Measurements from ENCODE around the gene KCNMA1.

Gene KCNMA1

DNA sequence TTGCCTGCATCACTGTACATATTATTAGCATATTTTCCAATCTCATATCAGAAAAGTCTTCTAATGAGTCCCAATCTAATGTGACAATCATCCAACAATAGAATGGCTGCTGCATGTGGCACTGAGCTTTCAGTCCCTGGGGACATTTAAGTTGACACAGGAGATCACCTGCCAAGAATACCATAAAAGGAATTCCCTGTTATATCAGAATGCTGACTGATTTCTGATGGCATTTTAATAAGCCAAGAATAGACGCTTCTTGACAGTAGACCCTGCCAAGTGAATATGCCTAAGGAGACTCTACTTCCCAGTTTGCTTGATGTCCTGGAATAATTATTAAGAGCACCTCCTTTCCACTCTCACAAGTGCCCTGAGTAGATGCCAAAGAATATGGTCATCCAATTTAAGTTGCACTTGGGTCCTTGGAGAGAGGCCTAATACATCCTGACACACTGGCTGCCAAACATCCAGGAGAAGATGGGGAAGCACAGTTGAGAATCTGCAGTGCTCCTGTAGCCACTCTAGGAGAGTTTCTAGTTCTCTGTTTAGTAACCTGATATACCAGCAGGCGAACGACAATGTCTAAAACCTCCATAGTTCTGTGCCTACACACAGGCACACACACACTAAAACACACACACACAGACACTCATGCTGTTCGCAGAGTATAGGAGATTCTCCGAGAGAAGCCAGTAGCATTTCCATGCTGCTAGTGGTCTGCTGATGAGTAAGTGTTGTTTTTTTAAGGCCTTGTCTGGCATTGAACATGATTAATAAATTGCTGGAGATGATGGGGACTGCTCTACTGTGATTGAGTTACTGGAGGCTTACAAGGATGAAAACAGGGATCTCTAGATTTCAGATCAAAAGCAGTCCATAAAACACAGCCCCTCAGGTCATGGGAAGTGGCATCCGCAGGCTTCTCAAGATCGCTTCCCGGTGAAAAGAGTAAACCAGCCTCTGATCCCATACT, 369.6 kb downstream of the KCNMA1 start:
- DNase-seq (ENCODE audit: low read depth), result peak; percentile 26

- no peak for DNase-seq (ENCODE audit: low read depth)
Measured at GRCh38 chr10:77266242-77266641, 371.4 kb downstream of the KCNMA1 start.

DNA sequence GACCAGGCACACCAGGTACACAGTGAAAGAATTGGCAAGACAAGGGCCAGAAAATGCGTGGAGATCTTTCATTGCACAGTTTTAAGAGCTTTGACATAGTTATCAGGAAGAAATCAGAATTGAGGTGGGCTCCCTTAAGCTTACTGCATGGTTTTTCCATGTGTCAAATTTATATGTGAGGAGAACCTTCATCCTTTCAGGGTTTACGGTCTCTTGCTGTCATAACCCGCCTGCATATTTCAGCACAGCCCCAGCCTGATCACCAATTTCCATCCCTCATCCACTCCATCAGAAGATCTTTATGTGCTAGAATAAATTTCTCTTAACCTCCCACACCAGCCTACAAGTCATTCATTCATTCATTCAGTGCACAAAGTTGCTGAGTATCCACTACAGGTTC, 373.1 kb downstream of the KCNMA1 start:
- DNase-seq (ENCODE audit: low read depth), result no peak

DNA sequence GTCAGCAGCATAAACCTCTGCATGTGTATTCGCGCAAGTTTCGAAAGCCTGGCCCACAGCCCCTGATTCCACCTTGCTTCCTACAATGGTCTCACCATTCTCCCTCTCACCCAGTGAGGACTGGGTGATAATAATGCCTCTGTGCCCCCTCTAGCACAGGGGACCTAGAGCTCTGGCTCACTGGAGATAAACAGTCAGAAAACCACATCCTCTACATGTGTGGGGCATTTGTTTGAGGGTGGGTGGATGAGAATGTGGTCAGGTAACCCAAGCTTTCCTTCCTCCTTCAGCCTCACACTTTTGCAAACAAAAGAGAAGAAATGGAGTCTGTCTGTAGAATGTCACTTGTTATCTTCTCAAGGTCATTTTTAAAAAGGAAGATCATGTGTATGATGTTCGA, 373.5 kb downstream of the KCNMA1 start:
- no peak for DNase-seq (ENCODE audit: low read depth)

DNA sequence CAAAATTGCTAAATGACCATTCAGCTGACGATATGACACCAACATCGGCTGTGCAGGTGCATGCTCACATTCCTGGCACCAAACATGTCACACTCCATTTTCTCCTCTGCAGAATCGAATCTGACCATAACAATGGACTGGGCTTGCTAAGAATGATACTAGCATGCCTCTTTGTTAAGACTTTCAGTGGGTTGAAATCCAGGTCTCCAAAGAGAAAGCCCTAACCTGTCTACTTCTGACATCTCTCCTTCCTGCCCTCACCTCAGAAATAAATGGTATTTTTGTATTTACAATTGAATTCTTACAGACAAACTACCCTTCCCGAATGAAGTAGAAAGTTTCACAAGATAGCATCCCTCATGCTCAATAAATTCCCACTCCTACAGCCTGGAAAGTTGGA, 373.9 kb downstream of the KCNMA1 start:
- DNase-seq (ENCODE audit: low read depth), result no peak

DNA sequence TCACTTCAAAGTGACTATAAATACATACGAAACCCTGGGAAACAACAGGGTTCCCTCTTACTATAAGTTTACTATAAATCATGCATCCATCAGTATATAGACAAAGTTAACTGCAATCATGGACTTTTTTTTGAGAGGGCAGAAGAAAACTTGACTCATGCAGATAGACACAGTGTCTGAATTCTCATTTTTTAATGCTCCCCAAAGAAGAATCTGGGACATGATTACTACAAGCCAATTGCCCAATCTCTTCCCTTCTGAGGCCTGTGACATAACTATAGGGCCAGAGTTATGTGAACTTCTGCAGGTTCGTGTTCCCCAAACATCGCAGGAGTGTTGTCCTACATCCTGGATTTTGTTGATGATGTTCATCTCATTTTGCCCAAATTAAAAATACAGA, 376.5 kb downstream of the KCNMA1 start:
- no peak for DNase-seq (ENCODE audit: low read depth)

DNA sequence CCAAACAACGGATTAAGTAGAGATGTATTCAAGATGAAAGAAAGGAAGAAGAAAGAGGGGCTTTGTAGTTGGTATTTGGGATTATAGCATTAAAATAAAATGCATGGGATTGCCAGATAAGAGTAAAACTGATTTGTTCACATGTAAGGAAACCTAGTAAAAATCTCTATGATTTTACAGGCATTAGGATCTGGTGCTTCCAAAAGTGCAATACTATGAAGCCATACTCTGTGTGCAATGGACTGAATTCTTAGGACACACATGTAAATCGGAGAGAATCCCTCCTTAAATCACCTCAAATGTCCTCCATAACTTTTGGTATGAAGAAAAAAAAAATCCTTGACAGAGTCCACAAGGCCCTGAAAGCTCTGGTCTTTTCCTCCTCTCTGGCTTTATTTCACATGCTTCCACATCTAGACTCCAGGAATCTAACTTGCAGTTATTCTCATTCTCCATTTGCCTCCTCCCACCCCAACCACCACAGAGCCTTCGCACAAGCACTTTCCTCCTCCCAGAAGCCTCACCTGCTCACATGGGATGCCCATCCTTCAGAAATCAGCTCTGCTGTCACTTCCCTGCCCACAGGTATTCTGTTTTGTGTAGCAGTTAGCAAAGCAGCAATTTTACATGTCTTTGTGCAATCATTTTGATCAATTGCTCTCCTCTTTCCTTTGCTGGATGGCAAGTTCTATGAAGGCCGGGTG, 378.3 kb downstream of the KCNMA1 start:
- no peak for DNase-seq (ENCODE audit: low read depth)

DNA sequence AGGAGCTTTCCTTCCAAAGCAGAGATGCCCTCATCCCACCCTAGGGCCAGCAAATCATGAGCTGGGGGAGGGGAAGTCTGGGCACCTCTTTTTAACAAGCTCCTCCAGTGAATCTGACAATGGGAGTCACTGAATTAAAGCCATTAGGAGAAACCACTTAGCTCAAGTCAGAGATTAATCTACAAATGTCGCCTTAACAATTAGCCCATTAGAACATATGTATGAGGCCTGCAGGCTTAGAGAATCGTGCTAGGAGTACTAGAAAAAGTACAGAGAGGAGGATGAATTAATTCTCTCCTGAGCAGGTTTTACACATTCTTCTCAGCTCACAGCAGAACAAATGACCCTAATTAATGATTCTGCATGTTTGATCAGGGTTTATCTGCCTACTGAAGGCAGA, 381.3 kb downstream of the KCNMA1 start:
- DNase-seq (ENCODE audit: low read depth), result no peak

- no peak for DNase-seq (ENCODE audit: low read depth)
Measured at GRCh38 chr10:77253556-77254064, 384.0 kb downstream of the KCNMA1 start.

DNA sequence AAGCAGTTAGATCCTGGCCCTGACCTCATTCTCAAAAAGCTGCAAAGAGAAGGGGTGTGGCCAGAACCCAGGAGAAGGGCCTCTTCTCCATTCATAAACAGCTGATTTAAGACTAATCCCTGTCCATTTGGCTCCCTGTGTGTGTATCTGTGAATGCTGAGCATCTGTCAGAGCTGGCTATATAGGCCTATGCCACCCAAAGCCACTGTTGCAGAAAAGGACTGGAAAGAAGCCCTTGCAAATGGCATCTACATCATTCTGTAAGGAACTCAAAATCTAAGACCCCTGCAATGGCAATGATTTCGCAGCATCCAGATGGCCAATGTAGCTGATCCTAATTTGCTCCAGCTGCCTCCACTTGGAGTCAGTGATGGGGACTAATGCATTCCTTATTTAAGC, 384.5 kb downstream of the KCNMA1 start:
- no peak for DNase-seq (ENCODE audit: low read depth)

- no peak for DNase-seq (ENCODE audit: low read depth)
Measured at GRCh38 chr10:77252380-77253146, 385.0 kb downstream of the KCNMA1 start.

- peak; percentile 68 for DNase-seq (ENCODE audit: low read depth)
Measured at GRCh38 chr10:77251297-77252013, 386.2 kb downstream of the KCNMA1 start.

DNA sequence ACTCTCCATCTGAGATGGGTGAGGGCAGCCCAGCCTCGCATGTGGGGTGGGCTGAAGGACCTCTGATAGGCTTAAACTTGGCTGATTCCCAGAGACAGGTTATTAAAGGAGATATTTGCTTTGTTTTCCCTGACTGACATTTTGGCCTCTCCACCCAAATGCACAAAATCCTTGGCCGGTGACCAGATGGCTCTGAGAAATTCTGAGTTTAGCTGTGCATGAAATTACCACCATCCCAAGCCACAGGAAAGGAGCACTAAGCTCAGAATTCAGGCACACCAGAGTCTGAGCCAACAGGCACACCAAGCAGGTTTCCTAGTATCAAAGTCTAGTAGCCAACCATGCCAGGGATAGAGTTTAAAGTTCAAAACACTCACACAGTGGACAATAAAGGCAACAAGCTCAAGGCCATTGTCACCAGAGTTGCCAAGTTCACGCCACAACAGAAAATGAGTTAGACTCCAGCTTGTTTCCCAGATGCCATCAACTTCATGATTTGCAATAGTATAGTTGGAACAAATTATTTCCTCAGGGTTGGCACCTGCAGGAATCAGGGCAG, 387.6 kb downstream of the KCNMA1 start:
- no peak for DNase-seq (ENCODE audit: low read depth)

DNA sequence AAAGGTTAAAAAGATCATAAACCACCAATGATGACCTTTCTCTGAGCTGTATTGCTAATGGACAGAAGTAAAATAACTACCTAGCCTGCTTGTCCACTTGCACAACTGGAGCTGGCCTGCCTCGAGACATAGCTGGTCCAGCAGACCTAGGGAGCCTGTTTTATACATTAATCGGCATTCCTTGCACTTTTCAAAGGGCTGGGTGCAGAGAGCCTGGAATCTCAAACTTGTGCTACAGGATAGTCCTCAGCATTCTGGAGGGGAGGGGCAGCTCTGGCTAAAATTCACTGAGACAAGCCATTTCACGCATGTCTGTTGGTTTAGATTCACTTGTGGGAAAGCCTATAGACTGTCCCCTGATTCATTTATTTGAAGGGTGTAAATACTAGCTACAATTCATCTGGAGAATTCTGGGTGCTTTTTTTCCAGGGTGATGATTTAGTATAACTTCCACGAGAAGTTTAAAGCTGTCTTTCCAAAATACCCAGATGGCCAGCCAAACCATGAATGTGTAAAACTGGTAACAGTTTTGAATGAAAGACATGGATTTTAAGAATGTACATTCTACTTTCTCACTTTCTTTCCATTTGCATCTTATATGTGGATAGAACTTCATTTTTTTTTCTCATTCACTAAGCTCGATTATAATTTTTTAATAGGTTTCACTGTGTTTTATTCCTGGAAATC, 389.4 kb downstream of the KCNMA1 start:
- peak; percentile 20 for DNase-seq (ENCODE audit: low read depth)

GRCh38 chr10:77247031-77247990, 390.3 kb downstream of the KCNMA1 start:
- peak; percentile 94 for DNase-seq (ENCODE audit: low read depth)

DNA sequence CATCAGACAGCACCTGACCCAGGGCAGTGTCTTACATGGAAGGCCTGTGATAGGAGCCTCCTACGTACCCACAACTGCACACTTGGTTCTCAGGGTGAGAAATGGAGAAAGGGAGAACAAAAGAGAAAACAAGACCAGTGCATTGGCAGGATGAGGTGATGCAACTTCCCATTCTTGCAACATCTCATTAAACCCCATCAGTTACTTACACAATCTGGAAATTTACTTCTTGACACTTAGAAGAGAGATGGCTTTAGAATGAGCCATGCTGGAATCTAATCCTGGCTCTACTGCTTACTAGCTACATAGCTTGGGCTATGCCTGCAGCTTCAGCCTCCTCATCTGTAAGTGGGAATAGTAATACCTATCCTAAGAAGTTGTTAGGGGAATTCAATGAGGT, 391.7 kb downstream of the KCNMA1 start:
- DNase-seq (ENCODE audit: low read depth), result peak; percentile 96

- no peak for DNase-seq (ENCODE audit: low read depth)
Measured at GRCh38 chr10:77244746-77245145, 392.9 kb downstream of the KCNMA1 start.

DNA sequence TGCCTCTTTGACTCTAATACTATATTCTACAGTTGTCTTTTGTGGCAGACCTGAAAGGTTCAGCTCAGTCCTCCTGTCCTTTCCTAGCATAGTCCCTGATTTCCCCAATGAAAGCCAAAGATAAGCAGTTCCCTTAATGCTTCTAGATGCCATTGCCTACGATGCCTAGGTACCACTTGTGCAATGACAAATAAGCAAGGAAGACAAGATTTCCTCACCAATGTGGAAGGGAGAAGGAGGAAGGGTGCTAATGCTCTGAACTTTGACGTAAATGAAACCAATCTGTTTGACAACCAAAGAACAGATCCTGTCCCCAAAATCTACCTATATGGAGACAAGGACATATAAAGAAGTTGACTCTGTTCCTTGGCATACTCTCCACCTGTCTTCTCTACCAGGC, 393.3 kb downstream of the KCNMA1 start:
- no peak for DNase-seq (ENCODE audit: low read depth)

DNA sequence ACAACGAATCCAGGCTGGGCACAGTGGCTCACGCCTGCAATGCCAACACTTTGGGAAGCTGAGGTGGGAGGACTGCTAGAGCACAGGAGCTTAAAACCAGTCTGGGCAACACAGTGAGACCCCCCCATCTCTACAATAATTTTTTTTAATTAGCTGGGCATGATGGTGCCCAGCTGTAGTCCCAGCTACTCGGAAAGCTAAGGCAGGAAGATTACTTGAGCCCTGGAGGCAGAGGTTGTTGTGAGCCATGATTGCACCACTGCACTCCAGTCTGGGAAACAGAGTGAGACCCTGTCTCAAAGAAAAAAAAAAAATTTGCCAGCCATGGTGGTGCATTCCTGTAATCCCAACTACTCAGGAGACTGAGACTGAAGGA, 396.3 kb downstream of the KCNMA1 start:
- no peak for DNase-seq (ENCODE audit: low read depth)
